B cell (primary cell): Measurements from ENCODE around the gene ABHD1. TPM values are rescaled to one million over a fixed set of nuclear protein-coding genes. Genes with fewer than 3 reads are reported as not detected.

Experiments used
- ATAC-seq: fragments of 200-7000 bp; cut with Tn5 transposase; one replicate; pipeline ENCODE4 v1.10.0; 2021; ENCODE audit warnings: low read depth, mild to moderate bottlenecking, moderate number of reproducible peaks, moderate library complexity
- CTCF ChIA-PET: fragments of 350-600 bp; sonication (Branson Sonifier 250); formaldehyde crosslinking; loops from one replicate; lab custom pipeline; 2021; ENCODE audit warnings: antibody characterized with exemption, inconsistent platforms; lab: Charles Lee
- POLR2A ChIA-PET: fragments of 350-600 bp; sonication (Branson Sonifier 250); formaldehyde crosslinking; loops from one replicate; lab custom pipeline; 2021; ENCODE audit warnings: antibody characterized with exemption; lab: Charles Lee
- DNase-seq: peaks from one replicate; pipeline ENCODE4 v3.0.0; 2013
- H2AFZ ChIP-seq: 2 replicates; pipeline ENCODE4 v1.6.1; 2012; ENCODE audit warnings: mild to moderate bottlenecking, low read depth, low read length; ENCODE audit not compliant: insufficient read depth, poor library complexity, severe bottlenecking
- H3K27ac ChIP-seq, 2 donors: 1 replicate in 1 of 2; 2 replicates in 1 of 2; pipeline ENCODE4 v1.5.1; 2012 to 2013; ENCODE audit warnings: low read length in 2 of 2, mild to moderate bottlenecking in 2 of 2, moderate library complexity in 1 of 2
- H3K27me3 ChIP-seq, 4 experiments: fragments of 200-600 bp in 1 of 4; sonication (generic) in 1 of 4; replicated peaks in 1 of 4; 1 replicate in 2 of 4; 2 replicates in 2 of 4; pipeline versions ENCODE4 v1.6.1 to v1.7.0; 2013 to 2016; ENCODE audit warnings: low read length in 3 of 4, mild to moderate bottlenecking in 2 of 4, mixed read lengths in 1 of 4, moderate library complexity in 1 of 4; ENCODE audit not compliant: insufficient read depth in 4 of 4, control insufficient read depth in 3 of 4; ENCODE audit errors: control extremely low read depth in 1 of 4
- H3K36me3 ChIP-seq, 2 experiments: replicated peaks in 1 of 2; 1 replicate in 1 of 2; 2 replicates in 1 of 2; pipeline versions ENCODE4 v1.6.1 to v1.7.1; 2013; ENCODE audit warnings: low read length in 1 of 2; ENCODE audit not compliant: insufficient read depth in 2 of 2, control insufficient read depth in 1 of 2; ENCODE audit errors: control extremely low read depth in 1 of 2, extremely low read depth in 1 of 2
- H3K4me1 ChIP-seq, 2 donors: fragments of 200-600 bp in 1 of 2; sonication (generic) in 1 of 2; 1 replicate in 1 of 2; 2 replicates in 1 of 2; pipeline versions ENCODE4 v1.5.1 to v1.6.1; 2013 to 2017; ENCODE audit warnings: low read length in 2 of 2; ENCODE audit not compliant: control insufficient read depth in 2 of 2, insufficient read depth in 2 of 2
- H3K4me2 ChIP-seq: replicated peaks from 2 replicates; pipeline ENCODE3; 2012; ENCODE audit warnings: mild to moderate bottlenecking, low read depth, low read length; ENCODE audit not compliant: poor library complexity, severe bottlenecking
- H3K4me3 ChIP-seq, 5 experiments: fragments of 200-600 bp in 1 of 5; sonication (generic) in 1 of 5; 1 replicate in 3 of 5; 2 replicates in 2 of 5; pipeline versions ENCODE4 v1.5.1 to v1.7.0; 2011 to 2016; ENCODE audit warnings: low read length in 4 of 5, mild to moderate bottlenecking in 4 of 5, low read depth in 2 of 5, control low read depth in 1 of 5, moderate library complexity in 1 of 5; ENCODE audit not compliant: insufficient read depth in 1 of 5; ENCODE audit errors: control extremely low read depth in 1 of 5, extremely low read depth in 1 of 5
- H3K79me2 ChIP-seq: fragments of 200-600 bp; sonication (generic); one replicate; pipeline ENCODE4 v1.6.0; 2016; ENCODE audit warnings: low read length; ENCODE audit not compliant: control insufficient read depth, insufficient read depth
- H3K9ac ChIP-seq: fragments of 200-600 bp; sonication (generic); 2 replicates; pipeline ENCODE4 v1.6.1; 2017; ENCODE audit warnings: mild to moderate bottlenecking, low read length, moderate library complexity
- H3K9me3 ChIP-seq, 3 donors: one replicate each; pipeline versions ENCODE4 v1.6.1 to v1.7.1; 2013; ENCODE audit warnings: low read length in 2 of 3; ENCODE audit not compliant: control insufficient read depth in 2 of 3, insufficient read depth in 1 of 3; ENCODE audit errors: control extremely low read depth in 1 of 3
- H4K20me1 ChIP-seq: 2 replicates; pipeline ENCODE4 v1.6.0; 2012; ENCODE audit warnings: mild to moderate bottlenecking, low read length; ENCODE audit not compliant: insufficient read depth, control insufficient read depth, poor library complexity, severe bottlenecking
- H3K27ac Mint-ChIP-seq: one replicate; pipeline ENCODE4 v1.8.0; 2021; ENCODE audit warnings: mixed read lengths
- H3K27me3 Mint-ChIP-seq: one replicate; pipeline ENCODE4 v1.8.0; 2021; ENCODE audit warnings: mixed read lengths
- H3K4me1 Mint-ChIP-seq: one replicate; pipeline ENCODE4 v1.8.0; 2021; ENCODE audit warnings: mixed read lengths
- H3K4me3 Mint-ChIP-seq: one replicate; pipeline ENCODE4 v1.8.0; 2021; ENCODE audit warnings: mixed read lengths
- H3K9me3 Mint-ChIP-seq: one replicate; pipeline ENCODE4 v1.8.0; 2022; ENCODE audit warnings: mixed read lengths; ENCODE audit not compliant: insufficient read depth
- CTCF ChIP-seq: fragments of 200-600 bp; IDR thresholded peaks from one replicate; pipeline ENCODE4 v1.8.0; 2022; ENCODE audit warnings: antibody characterized with exemption, mild to moderate bottlenecking
- EZH2 ChIP-seq: IDR thresholded peaks from 2 replicates; pipeline ENCODE4 v1.6.1; 2012; ENCODE audit warnings: borderline replicate concordance, low read depth, mild to moderate bottlenecking, moderate library complexity, low read length; ENCODE audit not compliant: insufficient read depth, poor library complexity, severe bottlenecking
- WGBS: methylation state at CpG from one replicate; pipeline ENCODE4 v1.1.5; 2013; ENCODE audit warnings: missing lambda C conversion rate; ENCODE audit not compliant: insufficient coverage; 5-methylcytosine and 5-hydroxymethylcytosine counted together
- intact Hi-C: fragments of 100-400 bp; cut with micrococcal nuclease; formaldehyde crosslinking; loops from one replicate; pipeline ENCODE4 v1.10.0; 2022
- polyA plus RNA-seq: library from polyadenylated mRNA; depleted of rRNA; stranded (reverse); fragments of >200 nt; gene quantifications from 2 replicates; pipeline ENCODE4 v1.2.3, GENCODE V29; 2012
- total RNA-seq, 2 donors: library from RNA; stranded (reverse); fragments of 120-200 nt in 1 of 2; gene quantifications; 1 replicate in 1 of 2; 2 replicates in 1 of 2; pipeline versions ENCODE4 v1.2.3 to v1.2.4, GENCODE V29; 2013 to 2022

The ABHD1 gene
- total and polyA plus RNA-seq, 2 donors (not counting 1 experiment from before 2014, with no cell fraction given): 1.5 to 2.7 TPM

GRCh38 chr2:27128668-27129571 is 5.3 kb downstream of the ABHD1 start:
- Histone ChIP-seq H3K36me3 (peaks cover 0 to 30% of the 10 kb centered on the region in 2 experiments), H3K27ac (no peak overlapping the region), H3K4me3 (no peak overlapping the region), H3K4me2 (no peak overlapping the region), H3K4me1 (peaks cover 11 to 15% of the 10 kb centered on the region in 2 donors), H3K79me2 (peaks cover 7% of the 10 kb centered on the region), H3K9ac (no peak overlapping the region), H4K20me1 (peaks cover 5% of the 10 kb centered on the region), H3K9me3 (no peaks in the 10 kb centered on the region), H2AFZ (no peak overlapping the region), H3K27me3 (no peaks in the 10 kb centered on the region)
- Mint-ChIP-seq H3K4me3 (no peak overlapping the region), H3K27me3 (no peaks in the 10 kb centered on the region), H3K27ac (no peak overlapping the region), H3K9me3 (no peaks in the 10 kb centered on the region), H3K4me1 (peaks cover 19% of the 10 kb centered on the region)
- intact Hi-C loops: no loop called here
- ATAC-seq (no peak), DNase-seq (no peak)
- no peak for TF ChIP-seq CTCF
- no peak for TF ChIP-seq EZH2
- POLR2A ChIA-PET: no interaction called here
- CTCF ChIA-PET: no interaction called here
- WGBS: 93% methylated on average over 8 of the region's 11 CpGs

GRCh38 chr2:27130396-27130795 is 6.8 kb downstream of the ABHD1 start:
- Histone ChIP-seq H3K27ac (no peak overlapping the region), H3K9ac (no peak overlapping the region), H3K27me3 (no peaks in the 10 kb centered on the region), H3K4me2 (no peak overlapping the region), H3K4me3 (no peak overlapping the region), H3K4me1 (peaks cover 15 to 22% of the 10 kb centered on the region in 2 donors), H2AFZ (no peak overlapping the region), H3K36me3 (peaks cover 0 to 30% of the 10 kb centered on the region in 2 experiments), H4K20me1 (peaks cover 5% of the 10 kb centered on the region), H3K79me2 (peaks cover 12% of the 10 kb centered on the region), H3K9me3 (no peaks in the 10 kb centered on the region)
- peaks cover 24% of the 10 kb centered on the region for H3K4me1 Mint-ChIP-seq
- H3K4me3 Mint-ChIP-seq: no peak overlapping the region
- DNase-seq: no peak
- ATAC-seq: no peak
- WGBS: 89% methylated on average over 10 of the region's 10 CpGs
- ChIA-PET CTCF (no interaction called here), POLR2A (no interaction called here)
- no peaks in the 10 kb centered on the region for H3K9me3 Mint-ChIP-seq
- no peaks in the 10 kb centered on the region for H3K27me3 Mint-ChIP-seq
- no peak for TF ChIP-seq CTCF
- TF ChIP-seq EZH2: no peak
- intact Hi-C loops: no loop called here
- no peak overlapping the region for H3K27ac Mint-ChIP-seq
